ENCODE measurements around the gene COL23A1.
"Not testable (repeated sequence)": the region's sequence is repeated elsewhere in the genome, so short reads cannot be mapped to it uniquely, and the experiment has no call there.

Gene COL23A1

GRCh38 chr5:178201221-178201926, 388.8 kb downstream of the COL23A1 start:
- no peak for DNase-seq

- DNase-seq, result no peak
Measured at GRCh38 chr5:178199581-178200434, 390.4 kb downstream of the COL23A1 start.

GRCh38 chr5:178198706-178199105, 391.5 kb downstream of the COL23A1 start:
- DNase-seq, result no peak

GRCh38 chr5:178198151-178198550, 392.0 kb downstream of the COL23A1 start:
- DNase-seq, result not testable (repeated sequence)

DNA sequence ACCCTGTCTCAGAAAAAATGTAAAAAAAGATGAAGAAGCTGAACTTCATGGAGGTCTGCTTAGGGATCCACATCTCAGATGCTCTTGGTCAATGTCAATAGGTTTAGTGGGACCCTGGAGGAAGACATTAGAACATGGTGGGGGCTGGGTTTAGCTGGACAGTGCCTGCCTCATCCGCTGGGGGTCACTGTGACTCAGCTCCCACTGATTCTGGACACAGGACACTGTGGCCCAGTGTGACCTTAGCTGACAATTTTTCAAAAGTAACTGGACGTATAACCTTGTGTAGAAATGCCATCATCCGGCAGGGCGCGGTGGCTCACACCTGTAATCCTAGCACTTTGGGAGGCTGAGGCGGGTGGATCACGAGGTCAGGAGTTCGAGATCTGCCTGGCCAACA, 393.2 kb downstream of the COL23A1 start:
- no peak for DNase-seq

DNA sequence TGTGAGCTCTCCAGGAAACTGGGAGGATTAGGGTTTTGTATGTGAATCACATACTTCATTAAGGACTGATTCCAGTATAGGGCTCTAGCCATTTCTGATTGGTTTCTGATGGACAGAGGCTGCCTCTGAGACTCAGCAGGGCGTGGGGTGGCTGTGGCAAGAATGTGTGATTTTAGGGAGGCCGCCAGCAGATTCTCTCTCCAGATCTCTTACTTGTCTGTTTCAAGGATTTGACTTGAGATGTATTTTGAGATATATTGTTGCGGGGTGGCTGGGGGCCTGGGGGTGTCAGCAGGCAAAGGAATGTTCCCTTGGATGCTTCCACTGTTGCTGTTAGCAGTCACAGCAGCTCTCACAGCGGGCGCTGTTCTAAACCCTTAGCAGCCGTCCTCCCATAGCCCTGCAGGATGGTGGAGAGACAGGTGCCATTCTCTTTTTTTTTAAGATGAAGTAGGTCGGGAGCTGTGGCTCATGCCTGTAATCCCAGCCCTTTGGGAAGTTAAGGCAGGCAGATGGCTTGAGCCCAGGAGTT, 393.8 kb downstream of the COL23A1 start:
- no peak for DNase-seq

GRCh38 chr5:178194026-178194425, 396.2 kb downstream of the COL23A1 start:
- DNase-seq, result no peak

DNA sequence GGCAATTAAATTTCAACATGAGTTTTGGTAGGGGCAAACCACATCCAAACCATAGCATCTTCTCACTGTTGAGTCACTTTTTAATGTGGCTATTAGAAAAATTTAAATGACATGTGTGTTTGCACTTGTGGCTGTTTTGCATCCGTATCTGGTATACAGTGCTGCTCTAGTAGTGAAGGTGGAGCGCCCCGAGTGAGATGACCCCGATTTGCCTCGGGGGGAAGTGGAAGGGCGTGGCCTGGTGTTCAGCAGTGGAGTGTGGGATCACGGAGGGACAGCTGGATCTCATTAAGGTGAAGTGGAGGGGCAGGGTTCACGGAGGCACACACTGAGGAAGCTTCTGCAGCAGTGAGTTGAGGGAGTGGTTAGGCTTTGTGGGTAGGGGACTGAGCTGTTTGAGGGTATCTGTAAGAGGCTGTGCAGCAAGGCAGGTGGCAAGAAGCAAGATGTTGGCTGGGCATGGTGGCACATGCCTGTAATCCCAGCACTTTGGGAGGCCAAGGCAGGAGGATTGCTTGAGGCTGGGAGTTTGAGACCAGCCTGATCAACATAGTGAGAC, 396.9 kb downstream of the COL23A1 start:
- DNase-seq, result no peak

- DNase-seq, result no peak
Measured at GRCh38 chr5:178192787-178193186, 397.4 kb downstream of the COL23A1 start.

GRCh38 chr5:178192244-178192643, 397.9 kb downstream of the COL23A1 start:
- no peak for DNase-seq

- no peak for DNase-seq
Measured at GRCh38 chr5:178191661-178192060, 398.5 kb downstream of the COL23A1 start.

DNA sequence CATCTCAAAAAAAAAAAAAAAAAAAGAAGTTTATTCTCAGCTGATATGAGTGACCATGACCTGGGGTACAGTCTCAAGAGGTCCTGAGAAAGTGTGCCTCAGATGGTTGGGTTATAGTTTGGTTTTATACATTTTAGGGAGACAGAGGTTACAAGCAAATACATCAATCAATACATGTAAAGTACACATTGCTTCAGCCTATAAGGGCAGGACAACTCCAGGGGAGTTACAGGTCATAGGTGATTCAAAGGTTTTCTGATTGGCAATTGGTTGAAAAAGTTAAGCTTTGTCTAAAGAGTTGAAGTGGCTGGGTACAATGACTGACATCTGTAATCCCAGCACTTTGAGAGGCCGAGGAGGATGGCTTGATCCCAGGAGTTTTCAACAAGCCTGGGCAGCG, 400.8 kb downstream of the COL23A1 start:
- no peak for DNase-seq

All from CD4-positive, alpha-beta T cell treated with Interleukin-17A for 4 hours (primary cell).